ENCODE data around the gene RNASE13. TPM values are rescaled to one million over a fixed set of nuclear protein-coding genes. Genes with fewer than 3 reads are reported as not detected.

Gene RNASE13, protein sequence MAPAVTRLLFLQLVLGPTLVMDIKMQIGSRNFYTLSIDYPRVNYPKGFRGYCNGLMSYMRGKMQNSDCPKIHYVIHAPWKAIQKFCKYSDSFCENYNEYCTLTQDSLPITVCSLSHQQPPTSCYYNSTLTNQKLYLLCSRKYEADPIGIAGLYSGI
- not detected in 2 replicates for total RNA-seq (2014; rRNA removed; shearing (Covaris generic))
- polyA plus RNA-seq (2016; fragmentation: Nextera tagmentation; extraction: Ambion mirVana), result not detected in 2 replicates

DNA sequence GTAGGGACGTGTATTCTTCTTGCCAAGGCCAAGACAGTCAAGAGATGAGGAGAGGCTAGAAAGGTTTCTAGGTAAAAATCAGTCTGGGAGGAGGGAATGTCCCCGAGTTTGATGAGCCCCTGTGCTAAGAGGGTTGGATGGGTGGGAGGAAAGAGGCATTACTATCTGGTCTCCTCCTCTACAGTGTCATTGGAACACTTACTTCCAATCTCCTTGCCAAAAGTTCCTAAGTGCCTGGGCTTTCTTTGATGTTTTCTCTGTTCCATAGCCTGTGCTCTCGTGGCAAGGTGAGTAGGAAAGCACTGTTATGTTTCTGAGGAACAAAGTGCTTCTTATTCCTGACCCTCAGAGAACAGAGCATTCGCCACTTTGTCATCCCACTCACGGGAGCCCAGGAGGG is at the start of gene RNASE13:
Gene RNASE13 (minus strand): TSS at position 101 of the 400 bp plus-strand sequence. CDS start 519 bp downstream, outside the sequence.
- Histone ChIP-seq H3K4me2 (ENCODE audit: unreplicated experiment) (no peak within 1 kb of the TSS), H3K4me1 (ENCODE audit: insufficient read depth) (peaks cover 7% of the 10 kb centered on the region), H2AFZ (no peak within 1 kb of the TSS), H3K4me3 (no peak within 1 kb of the TSS), H3K79me2 (ENCODE audit: insufficient read depth) (no peaks in the 10 kb centered on the region), H3K9me2 (ENCODE audit: insufficient read depth) (no peaks in the 10 kb centered on the region), H3K9me3 (ENCODE audit: low read depth) (no peaks in the 10 kb centered on the region), H3K27ac (no peak within 1 kb of the TSS), H3K36me3 (ENCODE audit: low read depth) (no peaks in the 10 kb centered on the region), H3F3A (ENCODE audit: insufficient read depth) (no peaks in the 10 kb centered on the region), H3K27me3 (replicated peaks; ENCODE audit: insufficient read depth) (no peaks in the 10 kb centered on the region; the same call in 1 of the 2 replicates), H4K20me1 (ENCODE audit: insufficient read depth) (no peaks in the 10 kb centered on the region), H3K9ac (no peak within 1 kb of the TSS)
- WGBS, 2 experiments (ENCODE audit: low coverage in 1 of 2, low lambda C conversion rate in 2 of 2, missing lambda C conversion rate in 2 of 2), result 38 to 50% methylated on average over 5 of the region's 5 CpGs
- no peak for DNase-seq
- in situ Hi-C loops (cut with MboI), result no loop called here
- no peak for TF ChIP-seq EZH2phosphoT487 (IDR thresholded peaks at IDR 0.05; ENCODE audit: insufficient read depth, low read depth)
- TF ChIP-seq EZH2 (IDR thresholded peaks at IDR 0.05; ENCODE audit: insufficient read depth, poor library complexity, severe bottlenecking), result no peak

DNA sequence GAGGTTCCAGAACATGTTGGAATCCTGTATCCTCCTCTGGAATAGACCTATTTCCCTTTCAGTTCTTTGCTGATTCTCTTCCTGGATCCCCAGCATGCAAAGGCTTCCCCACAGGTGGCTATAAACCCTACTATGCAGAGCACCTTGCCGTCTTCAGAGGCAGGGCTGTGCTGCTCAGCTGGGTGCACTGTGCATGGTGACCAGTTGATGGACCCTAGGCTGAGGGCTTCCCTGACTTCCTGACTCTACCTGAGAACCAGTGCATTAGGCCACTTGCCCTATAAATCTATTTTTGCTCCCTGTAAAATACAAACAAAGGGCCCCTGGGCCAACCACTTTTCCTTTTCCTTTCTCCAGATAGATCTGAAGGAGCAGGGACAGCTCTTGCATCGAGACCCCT is 49.8 kb upstream of the RNASE13 start:
- Histone ChIP-seq H3K36me3 (ENCODE audit: low read depth) (peaks cover 26% of the 10 kb centered on the region), H3K4me3 (no peak overlapping the region), H3K27me3 (replicated peaks; ENCODE audit: insufficient read depth) (no peaks in the 10 kb centered on the region), H3K79me2 (ENCODE audit: insufficient read depth) (no peaks in the 10 kb centered on the region), H3K4me1 (ENCODE audit: insufficient read depth) (peaks cover 32% of the 10 kb centered on the region), H3K4me2 (ENCODE audit: unreplicated experiment) (no peak overlapping the region), H4K20me1 (ENCODE audit: insufficient read depth) (no peaks in the 10 kb centered on the region), H3K27ac (peak overlapping the region; percentile 95), H3K9ac (0 out of 2 replicates have a peak overlapping the region, but pooled peaks have one; percentile 39), H3F3A (ENCODE audit: insufficient read depth) (peaks cover 51% of the 10 kb centered on the region), H3K9me3 (ENCODE audit: low read depth) (no peaks in the 10 kb centered on the region), H2AFZ (no peak overlapping the region), H3K9me2 (ENCODE audit: insufficient read depth) (no peaks in the 10 kb centered on the region)
- DNase-seq, result no peak
- TF ChIP-seq EZH2phosphoT487 (IDR thresholded peaks at IDR 0.05; ENCODE audit: insufficient read depth, low read depth) (no peak), EZH2 (IDR thresholded peaks at IDR 0.05; ENCODE audit: insufficient read depth, poor library complexity, severe bottlenecking) (no peak)
- in situ Hi-C loops (cut with MboI), result no loop called here
- WGBS, 2 experiments (ENCODE audit: low coverage in 1 of 2, low lambda C conversion rate in 2 of 2, missing lambda C conversion rate in 2 of 2), result 95 to 100% methylated on average over 2 of the region's 2 CpGs

DNA sequence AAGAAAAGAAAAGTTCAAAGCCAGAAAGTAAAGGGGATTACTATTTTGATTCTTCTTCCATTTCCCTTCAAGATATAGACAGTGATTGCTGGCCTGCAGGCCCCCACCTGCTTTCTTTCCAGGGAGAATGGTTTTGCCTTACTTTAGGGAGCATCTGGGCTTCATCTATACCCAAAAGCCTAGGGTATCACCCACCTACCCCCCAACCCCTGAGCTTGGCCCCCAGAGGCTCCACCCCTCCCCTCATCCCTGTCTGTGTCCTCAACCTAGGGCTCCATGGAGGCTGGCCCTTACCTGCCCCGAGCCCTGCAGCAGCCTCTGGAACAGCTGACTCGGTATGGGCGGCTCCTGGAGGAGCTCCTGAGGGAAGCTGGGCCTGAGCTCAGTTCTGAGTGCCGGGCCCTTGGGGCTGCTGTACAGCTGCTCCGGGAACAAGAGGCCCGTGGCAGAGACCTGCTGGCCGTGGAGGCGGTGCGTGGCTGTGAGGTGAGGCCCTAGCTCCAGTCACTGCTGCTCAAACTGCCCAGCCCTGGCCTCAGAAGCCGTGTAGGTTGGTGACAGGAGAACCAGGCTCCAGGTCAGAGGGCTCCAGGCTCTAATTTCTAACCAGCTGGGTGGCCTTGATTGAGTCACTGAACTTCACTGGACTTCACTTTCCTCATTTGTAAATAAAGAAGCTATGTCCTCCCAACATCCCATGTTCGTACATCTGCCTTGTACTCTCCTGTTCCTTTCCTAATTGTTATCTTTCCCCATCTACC is 49.1 kb upstream of the RNASE13 start:
- Histone ChIP-seq H2AFZ (no peak overlapping the region), H3K27me3 (replicated peaks; ENCODE audit: insufficient read depth) (no peaks in the 10 kb centered on the region), H3K4me1 (ENCODE audit: insufficient read depth) (peaks cover 32% of the 10 kb centered on the region), H3K4me3 (no peak overlapping the region), H3K9ac (no peak overlapping the region), H3F3A (ENCODE audit: insufficient read depth) (peaks cover 47% of the 10 kb centered on the region), H4K20me1 (ENCODE audit: insufficient read depth) (no peaks in the 10 kb centered on the region), H3K79me2 (ENCODE audit: insufficient read depth) (no peaks in the 10 kb centered on the region), H3K27ac (no peak overlapping the region), H3K4me2 (ENCODE audit: unreplicated experiment) (no peak overlapping the region), H3K36me3 (ENCODE audit: low read depth) (peaks cover 33% of the 10 kb centered on the region), H3K9me3 (ENCODE audit: low read depth) (no peaks in the 10 kb centered on the region), H3K9me2 (ENCODE audit: insufficient read depth) (no peaks in the 10 kb centered on the region)
- no peak for DNase-seq
- 81 to 84% methylated on average over 11 of the region's 11 CpGs for WGBS, 2 experiments (ENCODE audit: low coverage in 1 of 2, low lambda C conversion rate in 2 of 2, missing lambda C conversion rate in 2 of 2)
- TF ChIP-seq EZH2 (IDR thresholded peaks at IDR 0.05; ENCODE audit: insufficient read depth, poor library complexity, severe bottlenecking), result no peak
- no peak for TF ChIP-seq EZH2phosphoT487 (IDR thresholded peaks at IDR 0.05; ENCODE audit: insufficient read depth, low read depth)
- in situ Hi-C loops (cut with MboI), result no loop called here

DNA sequence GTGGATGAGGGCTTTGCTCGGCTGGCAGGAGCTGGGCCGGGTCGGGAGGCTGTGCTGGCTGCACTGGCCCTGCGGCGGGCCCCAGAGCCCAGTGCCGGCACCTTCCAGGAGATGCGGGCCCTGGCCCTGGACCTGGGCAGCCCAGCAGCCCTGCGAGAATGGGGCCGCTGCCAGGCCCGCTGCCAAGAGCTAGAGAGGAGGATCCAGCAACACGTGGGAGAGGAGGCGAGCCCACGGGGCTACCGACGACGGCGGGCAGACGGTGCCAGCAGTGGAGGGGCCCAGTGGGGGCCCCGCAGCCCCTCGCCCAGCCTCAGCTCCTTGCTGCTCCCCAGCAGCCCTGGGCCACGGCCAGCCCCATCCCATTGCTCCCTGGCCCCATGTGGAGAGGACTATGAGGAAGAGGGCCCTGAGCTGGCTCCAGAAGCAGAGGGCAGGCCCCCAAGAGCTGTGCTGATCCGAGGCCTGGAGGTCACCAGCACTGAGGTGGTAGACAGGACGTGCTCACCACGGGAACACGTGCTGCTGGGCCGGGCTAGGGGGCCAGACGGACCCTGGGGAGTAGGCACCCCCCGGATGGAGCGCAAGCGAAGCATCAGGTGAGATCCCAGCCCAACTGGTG is 47.0 kb upstream of the RNASE13 start:
- H3K4me1 ChIP-seq (ENCODE audit: insufficient read depth), result peaks cover 19% of the 10 kb centered on the region
- no peaks in the 10 kb centered on the region for H3K9me3 ChIP-seq (ENCODE audit: low read depth)
- H3K4me3 ChIP-seq, result no peak overlapping the region
- peaks cover 47% of the 10 kb centered on the region for H3K36me3 ChIP-seq (ENCODE audit: low read depth)
- TF ChIP-seq EZH2 (IDR thresholded peaks at IDR 0.05; ENCODE audit: insufficient read depth, poor library complexity, severe bottlenecking), result no peak
- TF ChIP-seq EZH2phosphoT487 (IDR thresholded peaks at IDR 0.05; ENCODE audit: insufficient read depth, low read depth), result no peak
- in situ Hi-C loops (cut with MboI), result no loop called here
- no peak overlapping the region for H3K27ac ChIP-seq
- no peaks in the 10 kb centered on the region for H3K27me3 ChIP-seq (replicated peaks; ENCODE audit: insufficient read depth)
- H4K20me1 ChIP-seq (ENCODE audit: insufficient read depth), result no peaks in the 10 kb centered on the region
- no peak overlapping the region for H3K9ac ChIP-seq
- H3K4me2 ChIP-seq (ENCODE audit: unreplicated experiment), result no peak overlapping the region
- H2AFZ ChIP-seq, result no peak overlapping the region
- WGBS, 2 experiments (ENCODE audit: low coverage in 1 of 2, low lambda C conversion rate in 2 of 2, missing lambda C conversion rate in 2 of 2), result 89 to 93% methylated on average over 17 to 29 of the region's 30 CpGs
- H3F3A ChIP-seq (ENCODE audit: insufficient read depth), result peaks cover 31% of the 10 kb centered on the region
- H3K9me2 ChIP-seq (ENCODE audit: insufficient read depth), result no peaks in the 10 kb centered on the region
- no peak for DNase-seq
- H3K79me2 ChIP-seq (ENCODE audit: insufficient read depth), result no peaks in the 10 kb centered on the region

Measured in GM23248 (cell line).